Measurements from ENCODE around the gene HAGHL. TPM values are rescaled to one million over a fixed set of nuclear protein-coding genes. Genes with fewer than 3 reads are reported as not detected.

The HAGHL gene
- total RNA-seq, 1 donor from 2014 or later, result 33.2 TPM

DNA sequence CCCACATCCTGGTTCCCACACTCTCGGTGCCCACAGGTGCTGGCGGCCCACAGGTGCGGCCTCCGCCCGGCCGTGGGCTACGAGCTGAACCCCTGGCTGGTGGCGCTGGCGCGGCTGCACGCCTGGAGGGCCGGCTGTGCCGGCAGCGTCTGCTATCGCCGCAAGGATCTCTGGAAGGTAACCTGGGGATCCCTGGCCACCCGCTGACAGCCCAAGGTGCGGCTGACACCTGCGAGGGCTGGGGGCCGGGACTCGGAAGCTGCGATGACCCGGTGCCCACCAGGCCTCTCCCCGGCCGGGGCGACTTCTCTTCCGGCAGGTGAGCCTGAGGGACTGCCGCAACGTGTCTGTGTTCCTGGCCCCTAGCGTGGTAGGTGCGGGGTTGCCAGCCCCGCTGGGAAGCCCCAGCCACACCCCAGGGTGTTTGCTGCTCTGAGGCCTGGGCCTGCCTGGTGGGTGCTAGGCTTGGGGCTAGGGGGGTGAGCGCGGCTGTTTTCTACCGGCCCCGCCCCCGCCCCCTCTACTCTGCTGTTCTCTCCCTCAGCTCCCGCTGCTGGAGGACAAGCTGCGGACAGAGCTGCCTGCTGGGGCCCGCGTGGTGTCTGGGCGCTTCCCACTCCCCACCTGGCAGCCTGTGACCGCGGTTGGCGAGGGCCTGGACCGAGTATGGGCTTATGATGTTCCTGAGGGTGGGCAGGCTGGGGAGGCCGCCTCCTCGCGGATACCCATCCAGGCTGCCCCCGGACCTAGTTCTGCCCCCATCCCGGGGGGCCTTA, 5.0 kb upstream of the HAGHL start:
- FAIRE-seq, result no peak

DNA sequence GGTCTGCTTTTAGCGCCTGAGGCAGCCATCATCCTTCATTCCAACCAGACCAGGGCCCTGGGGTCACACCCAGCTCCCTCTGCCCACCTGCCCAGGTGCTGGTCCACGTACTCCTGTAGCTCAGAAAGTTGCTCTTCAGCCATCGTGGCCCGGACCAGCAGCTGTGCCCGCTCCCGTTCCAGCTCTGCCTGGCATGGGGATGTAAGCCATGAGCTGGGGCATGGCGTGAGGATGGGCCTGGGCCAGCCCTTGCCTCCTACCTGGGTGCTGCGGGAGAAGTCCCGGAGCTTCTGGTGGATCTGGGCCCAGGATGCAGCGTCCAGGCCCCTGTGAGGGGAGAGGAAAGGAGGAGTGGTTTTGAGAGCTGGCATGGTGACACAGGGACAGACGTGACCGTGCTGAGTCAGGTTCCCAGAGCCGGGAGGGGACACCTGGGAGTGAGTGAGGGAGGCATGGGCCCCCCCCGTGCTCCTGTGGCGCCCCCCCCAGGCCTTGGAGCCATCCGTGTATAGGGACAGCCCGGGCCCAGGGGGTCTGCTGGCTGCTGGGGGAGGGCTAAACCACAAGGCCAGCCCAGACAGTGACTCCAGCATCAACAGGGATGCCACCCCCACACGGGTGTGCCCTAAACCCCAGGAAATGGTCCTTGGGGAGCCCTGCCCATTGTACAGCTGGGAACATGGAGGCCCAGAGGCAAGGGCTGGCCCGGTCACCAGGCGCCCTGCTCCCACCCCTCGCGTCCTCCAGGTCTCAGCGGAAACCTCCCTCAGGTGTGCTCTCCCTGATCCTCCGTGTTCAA, 3.9 kb upstream of the HAGHL start:
- TF ChIP-seq, protein P1, sequence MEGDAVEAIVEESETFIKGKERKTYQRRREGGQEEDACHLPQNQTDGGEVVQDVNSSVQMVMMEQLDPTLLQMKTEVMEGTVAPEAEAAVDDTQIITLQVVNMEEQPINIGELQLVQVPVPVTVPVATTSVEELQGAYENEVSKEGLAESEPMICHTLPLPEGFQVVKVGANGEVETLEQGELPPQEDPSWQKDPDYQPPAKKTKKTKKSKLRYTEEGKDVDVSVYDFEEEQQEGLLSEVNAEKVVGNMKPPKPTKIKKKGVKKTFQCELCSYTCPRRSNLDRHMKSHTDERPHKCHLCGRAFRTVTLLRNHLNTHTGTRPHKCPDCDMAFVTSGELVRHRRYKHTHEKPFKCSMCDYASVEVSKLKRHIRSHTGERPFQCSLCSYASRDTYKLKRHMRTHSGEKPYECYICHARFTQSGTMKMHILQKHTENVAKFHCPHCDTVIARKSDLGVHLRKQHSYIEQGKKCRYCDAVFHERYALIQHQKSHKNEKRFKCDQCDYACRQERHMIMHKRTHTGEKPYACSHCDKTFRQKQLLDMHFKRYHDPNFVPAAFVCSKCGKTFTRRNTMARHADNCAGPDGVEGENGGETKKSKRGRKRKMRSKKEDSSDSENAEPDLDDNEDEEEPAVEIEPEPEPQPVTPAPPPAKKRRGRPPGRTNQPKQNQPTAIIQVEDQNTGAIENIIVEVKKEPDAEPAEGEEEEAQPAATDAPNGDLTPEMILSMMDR (IDR thresholded peaks at IDR 0.05; ENCODE audit: insufficient read depth, low read length, severe bottlenecking), result no peak
- FAIRE-seq, result no peak
- no peak for DNase-seq (ENCODE audit: low read depth)

More for the DNA sequence above, 5.0 kb upstream of the HAGHL start:
- TF ChIP-seq, protein P1 (IDR thresholded peaks at IDR 0.05; ENCODE audit: insufficient read depth, low read length, severe bottlenecking), result no peak
- no peak for DNase-seq (ENCODE audit: low read depth)
- H3K4me3 ChIP-seq (ENCODE audit: low read depth, low read length), result peak overlapping the region; percentile 87
- peaks cover 2% of the 10 kb centered on the region for H3K36me3 ChIP-seq (ENCODE audit: control insufficient read depth, insufficient read depth, low read length)
- no peaks in the 10 kb centered on the region for H3K27me3 ChIP-seq (ENCODE audit: control insufficient read depth, insufficient read depth, low read length)

DNA sequence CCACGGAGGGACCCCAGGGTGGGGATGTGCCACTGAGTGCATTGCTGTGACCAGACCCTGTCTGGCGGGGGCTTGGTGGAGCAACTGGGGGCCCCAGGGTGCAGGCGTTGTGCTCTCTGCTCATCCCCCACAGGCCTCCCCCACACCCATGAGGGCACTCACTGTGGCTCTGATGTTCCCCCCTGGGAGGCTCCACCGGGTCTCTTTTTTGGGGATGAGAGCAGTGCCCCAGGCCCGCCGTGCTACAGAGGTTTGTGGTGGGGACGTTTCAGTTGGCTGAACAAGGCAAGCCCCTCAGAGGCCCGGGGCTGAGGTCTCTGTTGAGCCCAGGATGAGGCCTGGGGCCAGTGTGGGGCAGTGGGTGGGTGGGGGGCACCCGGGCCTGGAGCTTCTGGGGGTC, 3.2 kb upstream of the HAGHL start:
- DNase-seq (ENCODE audit: low read depth) (no peak), FAIRE-seq (no peak)
- no peak overlapping the region for H3K4me3 ChIP-seq (ENCODE audit: low read depth, low read length)
- H3K36me3 ChIP-seq (ENCODE audit: control insufficient read depth, insufficient read depth, low read length), result peaks cover 2% of the 10 kb centered on the region
- no peaks in the 10 kb centered on the region for H3K27me3 ChIP-seq (ENCODE audit: control insufficient read depth, insufficient read depth, low read length)
- TF ChIP-seq, protein P1 (IDR thresholded peaks at IDR 0.05; ENCODE audit: insufficient read depth, low read length, severe bottlenecking), result no peak

More for the DNA sequence above, 3.9 kb upstream of the HAGHL start:
- H3K27me3 ChIP-seq (ENCODE audit: control insufficient read depth, insufficient read depth, low read length), result no peaks in the 10 kb centered on the region
- no peak overlapping the region for H3K4me3 ChIP-seq (ENCODE audit: low read depth, low read length)
- peaks cover 2% of the 10 kb centered on the region for H3K36me3 ChIP-seq (ENCODE audit: control insufficient read depth, insufficient read depth, low read length)

DNA sequence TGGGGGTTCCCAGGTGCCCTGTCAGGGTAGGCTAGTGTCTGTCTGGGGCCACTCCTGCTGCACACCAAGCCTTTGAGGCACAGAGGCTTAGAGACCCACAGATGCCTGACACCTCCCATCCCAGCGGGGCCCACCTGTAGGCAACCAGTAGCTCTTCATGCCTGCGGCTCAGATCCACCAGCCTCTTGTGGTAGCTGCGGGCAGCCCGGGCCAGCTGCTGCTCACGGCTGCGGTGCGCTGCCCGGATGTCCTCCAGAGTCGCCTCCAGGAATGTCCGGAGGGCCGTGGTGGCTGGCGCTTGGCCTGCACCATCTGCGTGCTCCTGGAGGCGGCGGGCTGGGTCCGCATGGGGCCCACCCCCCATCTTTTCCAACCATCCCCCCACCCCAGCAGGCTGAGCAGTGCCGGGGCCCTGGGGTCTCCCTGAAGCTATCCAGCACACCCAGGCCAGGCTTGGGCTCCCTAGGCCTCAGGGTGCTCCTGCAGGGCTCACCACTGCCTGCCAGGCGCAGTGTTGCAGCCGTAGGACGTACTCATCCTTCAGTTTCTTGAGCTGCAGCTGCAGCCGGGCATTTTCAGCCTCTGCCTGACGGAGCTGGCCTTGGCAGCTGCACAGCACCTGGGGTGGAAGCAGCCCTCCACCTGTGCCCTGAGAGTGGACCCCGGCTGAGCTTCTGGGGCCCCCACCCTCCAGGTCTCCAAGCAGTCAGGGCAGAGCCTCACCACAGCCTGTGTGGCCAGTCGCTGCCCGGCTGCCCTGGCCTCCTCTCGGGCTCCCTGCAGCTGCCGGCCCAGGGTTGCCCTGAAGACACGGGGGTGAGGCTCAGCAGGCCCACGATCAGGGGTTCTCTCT, 2.5 kb upstream of the HAGHL start:
- no peak for FAIRE-seq
- no peak for DNase-seq (ENCODE audit: low read depth)
- TF ChIP-seq, protein P1 (IDR thresholded peaks at IDR 0.05; ENCODE audit: insufficient read depth, low read length, severe bottlenecking), result no peak
- no peaks in the 10 kb centered on the region for H3K27me3 ChIP-seq (ENCODE audit: control insufficient read depth, insufficient read depth, low read length)
- no peak overlapping the region for H3K4me3 ChIP-seq (ENCODE audit: low read depth, low read length)
- H3K36me3 ChIP-seq (ENCODE audit: control insufficient read depth, insufficient read depth, low read length), result peaks cover 2% of the 10 kb centered on the region

DNA sequence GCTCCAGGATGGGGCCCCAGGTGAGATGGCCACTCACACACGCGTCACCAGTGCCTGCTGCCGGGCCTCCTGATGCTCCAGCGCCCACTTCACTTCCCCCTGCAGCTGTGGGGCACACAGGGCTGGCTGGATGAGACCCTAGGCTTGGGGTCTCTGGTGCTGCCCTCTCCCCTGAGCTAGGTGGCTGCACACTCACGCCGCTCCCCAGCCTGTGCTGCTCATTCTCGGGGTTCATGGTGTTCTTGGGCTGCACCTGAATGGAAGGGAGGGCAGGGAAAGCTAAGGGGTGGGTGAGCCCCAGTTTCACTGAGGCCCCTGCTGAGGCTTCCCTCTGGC, 1.9 kb upstream of the HAGHL start:
- H3K4me3 ChIP-seq (ENCODE audit: low read depth, low read length), result no peak overlapping the region
- DNase-seq (ENCODE audit: low read depth), result no peak
- no peak for FAIRE-seq
- peaks cover 2% of the 10 kb centered on the region for H3K36me3 ChIP-seq (ENCODE audit: control insufficient read depth, insufficient read depth, low read length)
- H3K27me3 ChIP-seq (ENCODE audit: control insufficient read depth, insufficient read depth, low read length), result no peaks in the 10 kb centered on the region
- TF ChIP-seq, protein P1 (IDR thresholded peaks at IDR 0.05; ENCODE audit: insufficient read depth, low read length, severe bottlenecking), result no peak
